Activated CD4-positive, CD25-positive, alpha-beta regulatory T cell treated with anti-CD3 and anti-CD28 coated beads, Interleukin-2, amount 50 U/mL, for 72 hours (primary cell): Measurements from ENCODE around the gene SPAG4.

Experiments
- DNase-seq: peaks from one replicate; pipeline ENCODE4 v3.0.0; 2021

SPAG4 gene, protein sequence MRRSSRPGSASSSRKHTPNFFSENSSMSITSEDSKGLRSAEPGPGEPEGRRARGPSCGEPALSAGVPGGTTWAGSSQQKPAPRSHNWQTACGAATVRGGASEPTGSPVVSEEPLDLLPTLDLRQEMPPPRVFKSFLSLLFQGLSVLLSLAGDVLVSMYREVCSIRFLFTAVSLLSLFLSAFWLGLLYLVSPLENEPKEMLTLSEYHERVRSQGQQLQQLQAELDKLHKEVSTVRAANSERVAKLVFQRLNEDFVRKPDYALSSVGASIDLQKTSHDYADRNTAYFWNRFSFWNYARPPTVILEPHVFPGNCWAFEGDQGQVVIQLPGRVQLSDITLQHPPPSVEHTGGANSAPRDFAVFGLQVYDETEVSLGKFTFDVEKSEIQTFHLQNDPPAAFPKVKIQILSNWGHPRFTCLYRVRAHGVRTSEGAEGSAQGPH

DNA sequence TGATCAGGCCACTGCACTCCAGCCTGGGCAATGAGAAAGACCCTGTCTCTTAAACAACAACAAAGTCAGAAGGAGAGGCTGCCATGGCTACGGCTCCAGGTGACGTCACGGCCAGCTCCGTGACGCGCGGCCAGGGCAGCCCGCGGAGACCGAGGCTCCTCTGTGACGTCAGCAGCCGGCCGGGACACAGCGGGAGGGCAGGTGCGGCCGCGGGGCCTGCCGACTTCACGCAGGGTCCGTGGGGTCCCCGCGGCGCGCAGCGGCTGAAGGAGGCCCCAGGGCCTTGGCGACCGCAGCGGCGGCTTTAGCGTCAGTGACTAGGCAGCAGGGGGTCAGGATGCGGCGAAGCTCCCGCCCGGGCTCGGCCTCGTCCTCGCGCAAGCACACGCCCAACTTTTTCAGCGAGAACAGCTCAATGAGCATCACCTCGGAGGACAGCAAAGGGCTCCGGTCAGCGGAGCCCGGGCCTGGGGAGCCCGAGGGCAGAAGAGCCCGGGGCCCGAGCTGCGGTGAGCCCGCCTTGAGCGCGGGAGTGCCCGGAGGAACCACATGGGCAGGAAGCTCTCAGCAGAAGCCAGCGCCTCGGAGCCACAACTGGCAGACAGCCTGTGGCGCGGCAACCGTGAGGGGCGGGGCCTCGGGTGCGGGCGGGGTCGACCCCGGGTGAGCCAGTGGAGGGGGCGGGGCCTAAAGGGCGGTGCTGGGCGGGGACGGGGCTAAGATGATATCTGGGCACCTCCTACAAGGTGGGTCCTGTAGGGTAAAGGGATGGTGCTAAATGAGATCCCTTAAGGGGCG, at the start of gene SPAG4:
TSS of gene SPAG4 (plus strand) at position 163 of the 798 bp plus-strand sequence. CDS start at position 338, 175 bp downstream.
- DNase-seq = peak; percentile 99

DNA sequence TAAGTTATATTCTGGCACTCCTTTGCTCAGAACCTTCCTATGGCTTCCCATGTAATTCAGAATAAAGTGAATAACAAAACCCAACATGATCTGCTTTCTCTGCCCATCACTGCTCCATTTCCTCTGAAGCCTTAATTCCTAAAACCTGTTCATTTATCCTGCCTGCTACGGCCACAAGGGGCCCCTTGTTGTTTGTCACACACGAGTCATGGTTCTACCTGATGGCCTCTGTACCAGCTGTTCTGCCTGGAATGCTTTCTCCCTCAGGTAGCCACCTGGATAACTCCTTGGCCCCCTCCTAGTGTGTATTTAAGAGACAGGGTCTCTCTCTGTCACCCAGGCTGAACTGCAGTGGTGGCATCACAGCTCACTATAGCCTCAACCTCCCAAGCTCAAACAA, 47.0 kb upstream of the SPAG4 start:
- no peak for DNase-seq

DNA sequence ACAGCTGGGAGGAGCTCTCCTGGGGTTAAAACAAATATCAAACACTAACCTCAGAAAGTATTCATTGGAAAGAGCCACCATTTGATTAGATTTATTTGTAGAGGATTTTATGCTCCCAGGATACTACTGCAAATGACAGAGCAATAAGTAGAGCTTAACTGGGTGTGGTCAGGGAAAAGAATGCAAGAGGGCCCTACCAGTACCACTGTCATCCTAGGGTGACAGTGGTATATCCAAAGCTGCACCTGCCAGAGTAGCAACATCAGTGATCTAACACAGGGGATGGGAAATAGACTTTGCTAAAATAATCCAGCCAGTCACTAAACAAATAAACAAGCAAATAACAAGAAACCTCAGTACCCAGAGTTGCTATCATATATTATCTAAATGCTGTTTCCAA, 44.1 kb upstream of the SPAG4 start:
- DNase-seq = no peak

DNA sequence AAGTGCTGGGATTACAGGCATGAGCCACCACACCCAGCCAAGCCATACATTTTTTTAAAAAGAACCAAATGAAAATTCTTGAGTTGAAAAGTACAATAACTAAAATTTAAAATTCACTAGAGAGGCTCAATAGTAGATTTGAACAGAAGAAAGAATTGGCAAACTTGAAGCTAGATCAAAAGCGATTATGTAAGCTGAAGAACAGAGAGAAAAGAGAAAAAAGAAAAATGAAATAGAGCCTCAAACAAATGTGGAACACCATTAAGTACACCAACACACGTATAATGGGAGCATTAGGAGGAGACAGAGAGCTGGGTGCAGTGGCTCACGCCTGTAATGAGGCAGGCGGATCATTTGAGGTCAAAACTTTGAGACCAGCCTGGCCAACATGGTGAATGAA, 42.8 kb upstream of the SPAG4 start:
- DNase-seq = no peak

DNA sequence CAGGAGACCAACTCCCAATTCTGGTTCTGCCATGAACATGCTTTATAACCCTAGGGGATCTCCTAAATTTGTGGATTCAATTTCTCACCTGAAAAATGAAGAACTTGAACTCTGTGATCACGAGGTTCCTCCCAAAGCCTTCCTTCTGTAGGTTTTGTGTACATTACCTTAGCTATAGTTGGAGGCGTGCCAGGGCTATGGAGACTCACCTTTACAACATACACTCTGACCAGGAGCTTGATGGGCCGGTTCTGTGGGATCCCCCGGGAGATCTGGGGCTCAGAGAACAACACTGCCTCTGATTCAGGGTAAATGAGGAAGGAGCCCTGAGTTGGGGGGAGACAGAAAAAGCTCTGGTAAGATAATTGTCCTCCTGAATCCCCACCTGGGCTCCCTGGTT, 39.7 kb upstream of the SPAG4 start:
- DNase-seq = no peak

DNA sequence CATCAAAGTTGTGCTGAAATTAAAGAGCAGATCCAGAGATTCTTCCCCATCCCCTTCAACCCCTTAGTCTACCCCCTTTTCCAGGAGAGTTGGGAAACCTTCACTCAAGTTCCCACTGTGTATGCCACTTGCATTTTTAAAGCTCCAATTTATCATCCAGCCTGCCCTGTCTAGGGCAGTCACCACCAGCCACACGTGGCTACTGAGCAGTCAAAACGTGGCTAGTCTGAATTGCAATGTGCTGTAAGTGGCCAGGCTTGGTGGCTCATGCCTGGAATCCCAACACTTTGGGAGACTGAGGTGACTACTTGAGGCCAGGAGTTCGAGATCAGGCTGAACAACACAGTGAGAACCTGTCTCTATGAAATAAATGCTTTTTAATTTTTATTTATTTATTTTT, 38.8 kb upstream of the SPAG4 start:
- no peak for DNase-seq

DNA sequence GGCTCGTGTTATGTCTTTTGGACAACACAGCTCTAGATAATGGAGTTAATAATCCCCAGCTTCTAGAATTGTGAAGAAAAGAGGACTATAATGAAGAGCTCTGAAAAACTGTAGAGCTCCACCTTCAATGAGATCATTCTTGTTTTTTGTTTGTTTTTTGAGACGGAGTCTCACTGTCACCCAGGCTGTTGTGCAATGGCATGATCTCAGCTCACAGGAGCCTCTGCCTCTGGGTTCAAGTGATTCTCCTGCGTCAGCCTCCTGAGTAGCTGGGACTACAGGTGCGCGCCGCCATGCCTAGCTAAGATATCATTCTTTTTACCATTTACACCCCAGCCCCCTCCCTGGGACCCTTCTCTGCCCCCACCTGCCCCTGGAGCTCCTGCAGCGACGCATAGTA, 37.2 kb upstream of the SPAG4 start:
- DNase-seq = no peak

DNA sequence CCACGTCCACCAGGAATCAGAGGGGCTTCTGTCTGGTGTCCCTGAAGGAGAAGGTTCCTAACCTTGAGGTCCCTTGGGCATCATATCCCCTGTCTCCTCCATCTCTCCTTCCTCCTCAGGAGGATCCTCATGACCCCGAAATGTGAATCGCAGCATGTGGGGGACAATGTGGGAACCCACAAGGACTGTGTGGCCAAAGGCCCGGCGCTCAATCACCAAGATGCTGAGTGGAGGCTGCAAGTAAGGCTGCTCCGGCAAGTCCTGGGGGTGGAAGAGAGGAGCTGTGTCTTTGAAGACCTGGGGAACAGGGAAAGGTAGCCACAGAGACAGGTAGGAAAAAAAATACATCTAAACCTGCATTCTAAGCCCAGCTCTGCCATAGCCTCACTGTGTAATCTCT, 36.4 kb upstream of the SPAG4 start:
- no peak for DNase-seq

DNA sequence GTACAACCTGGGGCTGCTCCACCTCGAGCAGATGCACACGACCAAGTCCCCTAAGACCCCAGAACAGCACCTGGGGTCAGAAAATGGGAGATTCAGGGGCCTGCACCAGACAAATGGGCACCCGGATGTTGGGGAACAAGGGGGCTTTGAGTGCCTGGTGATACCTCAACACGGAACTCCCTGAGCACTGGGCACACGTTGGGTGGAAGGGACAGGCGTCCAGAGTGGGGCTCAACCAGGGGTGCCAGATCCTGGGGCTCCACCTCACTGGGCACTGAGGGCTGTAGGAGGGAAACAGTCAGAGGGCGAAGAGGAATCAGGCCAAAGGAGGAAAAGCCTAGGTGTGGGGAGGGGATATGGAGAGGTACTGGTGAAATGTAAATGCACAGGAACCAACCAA, 33.5 kb upstream of the SPAG4 start:
- no peak for DNase-seq

DNA sequence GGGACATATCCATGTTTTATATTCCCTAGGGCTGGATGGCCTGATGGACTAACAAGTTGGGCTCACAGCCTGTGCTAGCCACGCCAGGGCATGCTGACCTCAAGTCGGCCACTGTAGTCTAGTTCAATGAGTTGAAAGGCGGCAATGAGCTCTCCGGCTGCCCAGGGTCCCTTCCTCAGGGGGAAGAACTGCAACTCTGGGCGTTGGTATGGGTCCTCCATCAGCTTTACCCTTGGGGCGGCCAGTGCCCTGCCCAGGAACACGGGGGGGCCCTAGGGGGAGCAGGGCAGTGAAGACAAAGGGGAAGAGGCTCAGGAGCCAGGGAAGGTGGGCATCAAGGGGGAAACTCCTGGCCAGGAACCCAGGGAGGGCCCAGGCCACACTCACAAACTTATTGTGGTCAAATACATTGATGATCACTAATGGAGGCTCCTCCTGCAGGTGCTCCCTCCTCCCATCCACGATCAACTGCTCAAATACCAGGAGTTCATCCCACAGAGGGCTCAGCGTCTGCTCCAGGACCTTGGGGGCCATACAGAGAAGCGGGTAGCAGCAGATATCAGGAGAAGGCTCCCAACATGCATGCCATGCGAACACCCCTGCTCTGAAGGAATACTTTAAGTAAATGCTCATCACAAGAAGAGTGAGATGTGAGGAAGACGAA, 32.8 kb upstream of the SPAG4 start:
- DNase-seq = no peak

DNA sequence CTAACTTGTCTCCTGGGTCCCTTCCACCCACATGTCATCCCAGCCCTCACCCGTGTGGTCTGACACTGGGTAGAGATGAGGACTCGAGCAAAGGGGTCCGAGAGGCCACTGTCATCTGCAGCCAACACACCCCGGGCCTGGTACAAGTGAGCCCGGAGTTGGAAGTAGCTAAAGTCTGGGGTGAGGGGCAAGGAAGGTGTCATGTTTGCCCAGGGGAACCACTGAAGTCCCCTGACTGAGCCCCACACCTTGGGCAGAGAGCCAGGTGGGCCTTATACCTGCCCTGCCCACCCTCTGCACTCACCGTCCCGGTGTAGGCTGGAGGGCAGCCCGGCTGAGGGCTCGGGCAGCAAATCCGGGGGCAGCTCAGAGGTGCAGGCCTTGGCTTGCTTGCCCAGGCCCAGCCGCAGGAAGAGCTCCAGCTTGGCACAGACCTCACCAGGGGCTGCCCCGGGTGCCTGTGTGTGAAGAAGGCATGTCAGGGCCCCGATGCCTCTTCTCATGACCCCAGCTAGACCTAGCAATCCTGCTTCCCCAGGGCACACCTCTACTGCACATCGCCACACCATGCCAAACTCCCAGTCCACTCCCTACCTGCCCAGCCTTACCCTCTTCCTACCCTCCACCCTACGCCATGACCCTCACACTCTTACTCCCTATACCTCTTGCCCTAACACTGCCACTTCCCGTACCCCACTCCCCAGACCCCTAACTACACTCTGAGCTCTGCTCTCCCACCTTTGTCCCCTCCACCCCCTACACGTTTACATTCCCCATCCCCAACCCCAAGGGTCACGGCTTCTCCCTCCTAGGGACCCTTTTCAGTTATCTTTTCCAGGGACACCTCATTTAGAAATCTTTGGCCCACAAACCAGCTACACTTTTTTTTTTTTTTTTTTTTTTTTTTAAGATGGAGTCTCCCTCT, 31.7 kb upstream of the SPAG4 start:
- DNase-seq = no peak

DNA sequence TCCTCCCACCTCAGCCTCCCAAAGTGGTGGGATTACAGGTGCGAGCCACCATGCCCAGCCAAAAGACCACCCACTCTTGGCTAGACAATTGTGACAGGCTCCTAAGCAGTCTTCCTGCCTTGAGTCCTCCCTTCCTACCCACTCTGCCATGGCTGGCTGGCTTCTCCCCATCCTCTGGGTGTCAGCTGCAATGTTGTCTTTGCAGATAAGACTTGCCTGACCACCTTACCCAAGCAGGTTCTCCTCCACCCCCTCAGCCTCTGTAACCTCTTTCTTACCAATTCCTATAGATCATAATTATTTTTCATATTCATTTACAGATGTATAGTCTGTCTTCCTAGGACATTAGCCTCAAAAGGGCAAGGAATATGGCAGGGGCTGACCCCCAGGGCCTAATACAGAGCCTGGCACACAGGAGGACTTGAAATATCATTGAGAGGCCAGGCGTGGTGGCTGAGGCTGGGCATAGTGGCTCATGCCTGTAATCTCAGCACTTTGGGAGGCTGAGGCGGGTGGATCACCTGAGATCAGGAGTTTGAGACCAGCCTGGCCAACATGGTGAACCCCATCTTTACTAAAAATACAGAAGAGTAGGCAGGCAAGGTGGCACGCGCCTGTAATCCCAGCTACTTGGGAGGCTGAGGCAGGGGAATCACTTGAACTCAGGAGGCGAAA, 28.7 kb upstream of the SPAG4 start:
- no peak for DNase-seq

DNA sequence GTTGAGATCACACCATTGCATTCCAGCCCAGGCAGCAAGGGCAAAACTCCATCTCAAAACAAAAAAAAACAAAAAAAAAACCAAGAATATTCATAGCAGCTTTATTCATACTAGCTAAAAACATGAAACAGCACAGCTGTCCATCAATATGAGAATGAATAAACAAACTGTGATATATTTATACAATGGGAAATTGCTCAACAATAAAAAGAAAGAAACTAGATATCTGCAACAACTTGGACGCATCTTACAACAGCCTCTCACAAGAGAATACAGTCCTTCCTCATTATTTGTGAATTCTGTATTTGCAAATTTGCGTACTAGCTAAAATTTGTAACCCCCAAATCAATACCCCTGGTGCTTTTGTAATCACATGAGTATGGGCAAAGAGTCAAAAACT, 28.2 kb upstream of the SPAG4 start:
- no peak for DNase-seq

DNA sequence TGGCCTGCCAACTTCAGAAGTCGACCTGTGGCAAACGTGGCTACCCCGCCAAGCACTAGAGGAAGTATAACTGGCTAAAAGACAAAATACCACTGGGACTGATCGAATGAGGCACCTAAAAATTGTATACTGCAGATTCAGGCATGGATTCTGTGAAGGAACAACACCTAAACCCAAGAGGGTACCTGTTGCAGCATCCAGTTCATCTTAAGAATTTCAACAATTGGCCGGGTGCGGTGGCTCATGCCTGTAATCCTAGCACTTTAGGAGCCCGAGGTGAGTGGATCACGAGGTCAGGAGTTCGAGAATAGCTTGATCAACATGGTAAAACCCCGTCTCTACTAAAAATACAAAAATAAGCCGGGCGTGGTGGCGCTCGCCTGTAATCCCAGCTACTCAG, 27.2 kb upstream of the SPAG4 start:
- no peak for DNase-seq

DNA sequence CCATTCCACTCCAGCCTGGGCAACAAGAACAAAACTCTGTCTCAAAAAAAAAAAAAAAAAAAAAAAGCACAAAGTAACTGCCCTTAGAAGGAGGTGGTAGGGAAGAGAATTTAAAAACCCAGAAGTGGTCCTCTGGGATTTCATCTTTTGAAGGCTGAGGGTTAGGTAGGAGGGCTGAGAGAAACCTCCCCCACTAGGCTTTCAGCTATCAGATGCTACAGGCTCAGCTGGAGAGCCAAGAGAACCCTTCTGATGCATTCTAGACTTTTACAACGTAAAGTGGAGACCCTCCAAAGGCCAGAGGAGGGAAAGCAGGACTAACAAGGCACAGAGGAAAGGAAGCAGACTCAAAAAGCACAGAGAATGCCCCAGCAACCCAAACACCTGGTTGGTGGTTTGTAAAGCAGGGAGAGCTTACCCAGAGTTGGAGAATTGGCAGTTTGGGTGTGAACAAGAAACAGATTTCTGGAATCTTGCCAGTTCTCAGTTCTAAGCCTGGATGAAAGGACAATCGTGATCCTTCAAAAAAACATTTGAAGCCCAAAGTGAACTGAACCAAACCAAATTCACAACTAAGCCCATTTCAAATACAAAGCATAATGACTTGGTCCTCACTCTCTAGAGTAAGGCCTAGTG, 23.2 kb upstream of the SPAG4 start:
- no peak for DNase-seq

DNA sequence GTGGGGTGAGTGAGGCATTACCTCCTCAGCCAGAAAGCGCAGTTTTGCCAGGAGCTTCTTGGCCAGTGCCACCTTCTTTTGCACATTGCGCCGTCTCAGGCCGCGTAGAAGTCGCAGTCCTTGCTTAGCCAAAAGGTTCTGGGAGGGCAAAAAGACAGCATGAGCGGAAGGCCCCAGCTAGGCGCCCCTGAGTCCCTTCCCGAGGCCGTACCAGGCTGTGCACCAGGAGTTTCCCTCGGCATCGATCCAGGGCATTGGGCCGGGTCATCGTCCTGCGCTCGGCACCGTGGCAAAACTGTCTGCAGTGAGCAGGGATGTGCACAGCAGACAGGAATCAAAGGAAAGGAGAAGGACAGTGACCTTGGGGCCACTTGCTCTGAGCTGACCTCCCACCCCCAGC, 20.2 kb upstream of the SPAG4 start:
- DNase-seq = no peak

DNA sequence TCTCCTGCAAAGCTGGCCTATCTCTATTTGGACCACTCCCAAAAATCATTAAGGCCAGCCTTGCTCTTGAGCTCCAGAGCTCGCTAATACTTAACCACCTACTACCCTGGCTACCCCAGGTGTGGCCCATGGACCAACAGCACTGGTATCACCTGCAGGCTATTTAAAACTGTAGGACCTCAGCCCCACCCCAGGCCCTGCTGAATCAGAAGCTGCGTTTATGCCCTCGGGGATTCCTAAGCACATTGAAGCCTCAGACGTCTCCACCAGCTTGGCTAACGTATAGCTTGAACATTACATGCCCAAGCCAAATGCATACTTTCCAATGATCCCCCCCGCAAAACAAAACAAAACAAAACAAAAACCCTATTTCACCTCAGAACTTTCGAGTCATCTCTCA, 19.7 kb upstream of the SPAG4 start:
- no peak for DNase-seq

DNA sequence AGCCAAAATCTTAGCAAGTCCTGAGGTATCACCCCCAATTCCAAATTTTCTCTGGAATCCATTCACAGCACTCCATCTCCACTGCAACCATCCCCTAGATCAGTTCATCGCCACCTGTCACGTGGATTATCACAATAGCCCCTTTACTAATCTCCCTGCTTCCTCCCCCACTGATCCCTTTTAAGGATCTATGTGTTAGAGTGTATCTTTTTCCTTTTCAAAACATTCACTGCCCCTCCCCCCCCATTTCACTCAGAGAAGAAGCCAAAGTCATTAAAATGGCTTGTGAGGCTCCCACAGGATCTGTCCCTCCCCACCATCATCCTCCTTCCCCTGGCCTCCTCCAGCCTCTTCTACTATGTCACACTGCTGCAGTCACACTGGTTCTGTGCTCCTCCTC, 18.4 kb upstream of the SPAG4 start:
- no peak for DNase-seq

DNA sequence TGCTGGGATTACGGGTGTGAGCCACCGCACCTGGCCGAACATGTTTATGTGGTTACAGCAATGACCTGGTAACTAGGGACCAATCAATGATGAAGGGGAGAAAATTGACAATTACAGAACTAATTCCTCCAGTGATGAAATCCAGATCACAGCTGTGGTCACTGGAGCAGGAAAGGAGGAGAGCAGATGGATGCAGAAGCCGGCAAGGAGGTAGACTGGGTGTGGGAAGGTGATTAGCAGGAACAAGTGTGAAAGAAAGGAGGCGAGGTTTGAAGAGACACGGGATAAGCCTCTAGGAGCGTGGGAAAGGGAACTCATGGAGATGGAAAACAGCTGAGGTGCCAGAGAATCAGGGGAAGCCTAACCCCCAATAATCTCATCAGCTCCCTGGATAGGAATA, 17.2 kb upstream of the SPAG4 start:
- no peak for DNase-seq

DNA sequence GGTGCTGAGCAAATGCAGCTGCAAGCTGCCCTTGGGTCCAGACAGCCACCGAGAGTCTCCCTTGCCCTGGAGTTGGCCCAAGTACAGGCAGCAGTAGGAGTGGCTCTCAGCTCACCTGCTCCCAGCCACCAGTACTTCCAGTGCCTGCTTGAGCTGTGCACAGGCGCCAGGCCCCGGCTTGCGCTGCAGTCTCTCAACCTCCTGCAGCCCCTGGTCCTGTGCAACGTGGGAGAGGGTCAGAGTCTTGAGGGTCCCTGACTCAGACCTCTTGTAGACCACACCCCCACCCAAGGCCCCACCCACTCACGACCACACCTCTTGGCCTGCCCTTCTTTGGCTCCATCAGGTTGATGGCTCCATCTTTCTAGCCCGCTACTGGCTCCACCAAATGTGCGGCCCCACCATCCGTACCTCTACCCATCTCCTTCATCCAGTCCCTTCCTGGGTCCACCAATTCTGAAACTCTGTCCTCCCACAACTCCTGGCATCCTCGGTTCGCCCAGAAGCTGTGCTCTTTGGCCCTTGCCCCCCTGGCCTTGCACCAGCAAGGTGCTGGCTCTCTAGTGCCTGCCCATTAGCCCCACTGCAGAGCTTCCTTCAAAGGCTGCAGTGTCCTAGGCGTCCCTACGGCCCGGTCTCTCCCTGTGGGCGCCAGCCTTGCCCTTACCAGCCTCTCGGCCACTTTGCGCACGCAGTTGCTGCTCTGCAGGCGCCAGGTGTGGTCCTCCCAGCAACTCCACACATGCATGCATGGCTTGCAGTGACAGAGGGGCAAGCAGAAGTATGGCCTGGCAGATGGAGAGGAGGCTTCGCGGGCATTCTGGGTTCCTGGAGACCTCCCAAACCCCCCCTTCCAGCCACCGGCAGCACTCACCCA, 16.5 kb upstream of the SPAG4 start:
- no peak for DNase-seq

DNA sequence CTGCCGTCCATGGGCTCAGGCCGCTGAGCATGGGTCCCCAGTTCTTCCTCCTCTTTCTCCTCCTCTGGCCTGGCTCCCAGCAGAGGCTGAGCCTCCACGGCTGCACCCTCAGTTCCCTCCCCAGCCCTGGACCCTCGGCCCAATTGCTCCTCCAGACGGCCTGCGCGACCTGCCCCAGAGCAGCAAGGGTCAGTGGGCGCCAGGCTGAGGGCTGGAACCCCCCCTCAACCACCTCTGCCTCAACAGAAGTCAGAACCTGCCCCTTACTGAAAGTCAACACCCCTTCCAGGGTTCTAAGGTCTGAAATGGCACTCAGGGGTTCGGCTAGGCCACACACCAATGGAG, 15.9 kb upstream of the SPAG4 start:
- no peak for DNase-seq
